GM18502 (cell line): Measurements from ENCODE around the gene MPEG1.

Experiments used
- ATAC-seq: cut with Tn5 transposase; IDR thresholded peaks from one replicate; pipeline ENCODE4 v1.9.1; 2021; ENCODE audit warnings: mild to moderate bottlenecking; ENCODE audit not compliant: unreplicated experiment, poor library complexity

Gene MPEG1

DNA sequence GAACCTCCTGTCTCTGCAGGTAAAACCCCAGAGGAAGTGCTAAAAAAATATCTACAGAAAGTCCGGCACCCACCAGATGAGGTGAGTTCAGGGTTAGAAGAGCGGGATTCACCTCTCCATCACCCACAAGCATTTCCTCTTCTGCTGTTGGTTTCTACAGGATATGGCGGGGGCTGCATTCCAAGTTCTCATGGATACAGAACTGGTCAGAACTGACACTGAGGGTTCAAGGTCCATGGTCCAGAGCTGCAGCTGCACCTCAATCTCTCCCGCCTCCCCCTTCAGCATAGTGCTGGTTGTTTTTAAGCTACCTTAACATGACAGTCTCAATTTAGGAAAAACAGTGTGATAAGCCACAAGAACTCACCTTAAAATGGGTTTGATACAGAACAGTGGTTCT, 21.6 kb downstream of the MPEG1 start:
- ATAC-seq = no peak

DNA sequence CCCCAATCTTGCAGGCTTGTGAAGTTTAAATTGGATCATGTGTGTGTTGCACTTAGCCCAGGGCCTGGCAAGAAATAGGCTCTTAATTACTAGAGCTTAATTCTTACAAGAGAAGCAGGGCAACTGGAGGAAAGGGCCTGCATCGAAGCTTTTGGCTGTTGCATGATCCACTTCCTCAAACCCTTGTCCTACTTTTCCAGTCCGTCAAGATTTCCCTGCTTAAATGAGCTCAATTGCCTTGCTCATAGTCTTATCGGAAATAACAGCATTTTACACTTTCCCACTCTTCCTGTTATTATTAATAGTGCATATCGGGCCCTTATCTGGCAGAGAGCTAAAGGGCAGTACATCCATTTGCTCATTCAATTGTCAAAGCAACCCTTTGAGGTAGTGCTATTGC, 22.7 kb downstream of the MPEG1 start:
- no peak for ATAC-seq

DNA sequence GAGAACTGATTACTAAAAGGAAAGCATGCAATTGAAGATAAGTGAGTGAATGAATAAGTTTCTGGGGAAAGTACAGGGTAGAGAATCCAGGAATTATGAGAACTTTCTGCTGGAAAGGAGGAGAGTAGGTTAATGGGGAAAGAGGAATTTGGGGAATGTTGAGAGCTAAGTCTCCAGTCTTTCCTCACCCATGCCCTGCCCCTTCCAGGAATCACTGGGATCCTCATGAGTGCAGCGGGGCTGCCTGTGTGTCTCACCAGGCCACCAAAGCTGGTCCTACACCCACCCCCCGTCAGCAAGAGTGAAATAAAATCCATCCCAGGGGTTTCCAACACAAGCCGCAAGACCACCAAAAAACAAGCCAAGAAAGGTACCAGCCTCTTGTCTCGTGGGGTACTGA, 23.8 kb downstream of the MPEG1 start:
- no peak for ATAC-seq

DNA sequence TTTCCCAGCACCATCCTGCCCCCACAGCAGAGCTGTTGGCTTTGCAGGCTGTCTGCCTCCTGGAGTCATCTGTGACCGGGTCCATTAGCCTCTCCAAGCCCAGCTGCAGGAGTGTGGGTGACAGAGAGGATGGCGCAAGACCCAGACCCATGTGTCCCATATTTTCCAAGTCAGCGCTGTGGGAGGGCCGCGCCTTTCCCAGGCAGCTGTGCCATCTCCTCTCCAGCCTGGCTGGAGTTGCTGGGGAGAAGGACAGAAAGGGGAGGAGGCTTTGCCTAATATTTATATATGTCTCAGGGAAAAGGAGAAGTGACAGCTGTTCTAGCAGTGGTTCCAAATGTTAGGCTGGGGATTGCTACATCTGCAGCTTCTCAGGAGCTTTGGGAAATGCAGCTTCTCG, 25.1 kb downstream of the MPEG1 start:
- no peak for ATAC-seq

DNA sequence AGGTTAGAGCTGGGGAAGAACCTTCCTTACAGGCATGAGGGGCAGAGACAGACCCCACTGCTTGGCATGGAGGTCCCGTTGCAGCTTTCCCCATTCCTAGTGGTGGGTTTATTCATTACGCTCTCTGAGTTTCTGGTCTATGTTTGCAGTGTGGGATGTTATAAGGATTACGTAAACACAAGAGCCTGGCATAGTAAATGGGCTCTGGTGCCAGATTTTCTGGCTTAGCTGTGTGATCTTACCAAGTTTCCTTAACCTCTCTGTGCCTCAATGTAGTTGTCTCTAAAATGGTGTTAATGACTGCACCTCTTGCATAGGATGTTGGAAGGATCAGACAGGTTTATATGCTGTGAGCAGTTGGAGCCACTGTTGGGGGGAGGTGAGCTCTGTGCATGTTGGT, 25.7 kb downstream of the MPEG1 start:
- no peak for ATAC-seq

DNA sequence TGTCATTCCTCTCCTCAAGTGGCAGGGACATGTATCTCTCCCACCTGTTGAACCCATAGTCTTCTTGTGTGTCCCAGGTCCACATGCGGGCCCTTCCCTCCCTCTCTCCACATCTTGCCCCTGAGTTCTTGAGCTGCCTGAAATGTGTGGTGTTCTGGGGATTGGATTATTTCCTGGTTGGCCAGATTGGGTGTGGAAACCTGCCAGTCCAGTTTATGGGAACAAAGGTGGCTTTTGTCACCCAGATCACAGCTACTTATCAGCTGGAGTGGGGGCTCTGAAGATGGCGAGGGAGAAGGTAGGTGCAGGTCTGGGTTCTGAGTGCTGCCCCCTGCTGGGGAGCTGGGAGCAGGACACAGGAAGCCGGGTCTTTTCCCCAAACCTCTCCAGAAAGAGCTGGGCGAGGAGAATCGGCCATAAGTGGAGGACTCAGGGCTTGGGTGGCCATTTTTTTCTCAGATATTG, 26.6 kb downstream of the MPEG1 start:
- peak; percentile 72 for ATAC-seq

DNA sequence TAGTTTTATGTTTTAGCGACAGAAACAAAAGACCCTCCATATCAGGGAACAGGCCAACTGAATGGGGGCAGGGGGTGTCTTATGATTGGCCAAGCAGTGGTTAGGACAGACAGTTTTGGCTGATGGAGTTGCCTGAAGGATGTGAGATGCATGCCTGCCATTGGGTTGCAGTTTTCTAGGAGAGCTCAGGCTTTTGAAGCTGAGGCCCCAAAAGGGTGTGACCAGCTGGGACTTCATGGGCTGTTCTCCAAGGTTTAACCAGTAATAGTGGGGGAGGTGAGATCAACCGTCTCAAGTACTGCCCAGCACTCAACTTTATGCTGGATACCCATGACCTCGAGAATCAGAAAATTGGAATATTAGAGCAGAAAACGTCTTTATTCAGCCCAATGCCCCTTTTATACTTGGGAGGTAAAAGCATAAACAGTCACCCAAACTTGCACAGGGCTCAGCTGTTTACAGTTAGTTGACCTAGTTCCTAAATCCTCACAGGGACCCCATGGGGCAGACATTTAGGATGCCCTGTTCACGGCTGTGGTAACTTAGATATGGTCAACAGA, 27.3 kb downstream of the MPEG1 start:
- ATAC-seq = no peak

DNA sequence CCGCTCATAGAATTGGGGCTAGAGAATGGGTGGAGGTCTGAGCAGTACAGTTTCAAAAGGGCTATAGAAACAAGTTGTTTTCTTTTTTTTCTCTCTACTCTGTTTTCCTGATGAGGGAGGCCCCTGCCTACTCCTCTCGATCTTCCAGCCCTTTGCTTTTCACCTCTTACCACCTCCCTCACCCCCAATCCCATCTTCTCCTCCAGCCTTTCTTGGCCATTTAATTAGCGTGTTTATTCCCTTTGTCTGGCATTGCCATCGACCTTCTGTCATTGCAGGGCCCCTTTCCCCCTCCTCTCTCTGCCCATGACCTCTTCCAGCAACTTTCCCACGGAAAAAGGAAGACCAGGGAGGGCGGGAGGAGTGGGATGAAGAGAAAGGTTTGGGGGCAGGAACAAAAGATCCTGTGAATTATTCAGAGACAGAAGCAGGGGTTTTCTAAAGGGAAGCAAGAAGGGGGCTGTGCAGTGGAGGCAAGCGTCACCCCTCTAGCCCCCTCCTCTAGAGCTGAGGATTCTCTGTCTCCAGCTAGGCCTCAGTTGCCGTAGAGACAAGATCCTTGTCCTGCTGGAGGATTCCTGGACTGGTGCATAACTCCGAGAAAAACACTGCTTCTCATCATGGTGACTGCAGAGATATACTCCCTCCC, 27.9 kb downstream of the MPEG1 start:
- no peak for ATAC-seq

DNA sequence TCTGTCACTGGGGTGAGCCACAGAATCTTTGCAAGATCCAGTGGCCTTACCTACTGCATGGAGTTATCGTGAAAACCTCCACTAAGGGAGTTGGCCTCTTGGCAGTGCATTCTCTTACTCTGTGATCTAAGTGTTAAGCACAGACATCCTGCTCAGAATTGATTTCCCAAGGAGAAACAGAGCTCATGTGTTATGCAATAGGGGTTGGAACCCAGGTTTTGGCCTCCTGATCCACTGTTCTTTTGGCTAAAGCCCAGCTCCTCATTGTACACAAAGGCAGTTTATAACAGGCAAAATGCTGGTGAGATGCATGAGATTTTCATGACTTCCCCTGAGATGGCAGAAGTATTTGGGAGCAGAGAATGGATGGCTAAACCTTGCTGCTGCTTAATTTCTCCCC, 29.0 kb downstream of the MPEG1 start:
- ATAC-seq = no peak

DNA sequence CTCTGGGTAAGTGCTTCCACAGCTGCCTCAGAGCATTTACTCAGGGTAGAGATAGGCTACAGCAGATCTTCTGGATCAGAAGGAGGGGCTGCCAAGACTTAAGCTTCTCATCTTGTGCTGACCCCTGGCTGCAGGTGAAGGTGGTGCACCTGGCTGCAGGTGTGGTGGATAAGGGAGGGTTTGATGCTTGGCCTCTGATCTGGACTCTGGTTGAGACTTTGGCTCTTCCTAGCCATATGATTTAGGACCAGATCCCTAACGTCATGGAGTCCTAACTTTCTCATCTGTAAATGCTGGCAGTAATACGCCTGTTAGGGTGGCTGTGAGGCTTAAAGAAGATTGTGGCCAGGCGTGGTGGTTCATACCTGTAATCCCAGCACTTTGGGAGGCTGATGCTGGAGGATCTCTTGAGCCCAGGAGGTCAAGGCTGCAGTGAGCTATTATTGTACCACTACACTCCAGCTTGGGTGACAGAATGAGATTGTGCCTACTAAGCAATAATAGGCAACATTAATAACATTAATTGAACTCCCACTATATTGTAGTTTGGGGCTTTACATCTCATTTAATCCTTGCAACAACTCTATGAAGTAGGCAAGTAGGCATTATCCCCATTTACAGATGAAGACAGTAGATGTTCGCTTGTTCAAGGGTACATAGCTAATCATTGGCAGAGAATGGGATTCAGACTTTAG, 30.1 kb downstream of the MPEG1 start:
- peak; percentile 57 for ATAC-seq

DNA sequence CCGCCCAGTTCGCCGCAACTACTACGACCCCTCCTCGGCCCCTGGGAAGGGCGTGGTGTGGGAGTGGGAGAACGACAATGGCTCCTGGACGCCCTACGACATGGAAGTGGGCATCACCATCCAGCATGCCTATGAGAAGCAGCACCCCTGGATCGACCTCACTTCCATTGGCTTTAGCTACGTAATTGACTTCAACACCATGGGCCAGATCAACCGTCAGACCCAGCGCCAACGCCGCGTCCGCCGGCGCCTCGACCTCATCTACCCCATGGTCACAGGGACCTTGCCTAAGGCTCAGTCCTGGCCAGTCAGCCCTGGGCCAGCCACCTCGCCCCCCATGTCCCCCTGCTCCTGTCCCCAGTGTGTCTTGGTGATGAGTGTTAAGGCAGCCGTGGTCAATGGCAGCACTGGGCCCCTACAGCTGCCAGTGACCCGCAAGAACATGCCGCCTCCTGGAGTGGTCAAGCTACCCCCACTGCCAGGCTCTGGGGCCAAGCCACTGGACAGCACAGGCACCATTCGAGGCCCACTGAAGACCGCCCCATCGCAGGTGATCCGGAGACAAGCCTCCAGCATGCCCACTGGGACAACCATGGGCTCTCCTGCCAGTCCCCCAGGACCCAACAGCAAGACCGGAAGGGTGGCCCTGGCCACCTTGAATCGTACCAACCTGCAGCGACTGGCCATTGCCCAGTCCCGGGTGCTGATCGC, 30.8 kb downstream of the MPEG1 start:
- ATAC-seq = no peak

DNA sequence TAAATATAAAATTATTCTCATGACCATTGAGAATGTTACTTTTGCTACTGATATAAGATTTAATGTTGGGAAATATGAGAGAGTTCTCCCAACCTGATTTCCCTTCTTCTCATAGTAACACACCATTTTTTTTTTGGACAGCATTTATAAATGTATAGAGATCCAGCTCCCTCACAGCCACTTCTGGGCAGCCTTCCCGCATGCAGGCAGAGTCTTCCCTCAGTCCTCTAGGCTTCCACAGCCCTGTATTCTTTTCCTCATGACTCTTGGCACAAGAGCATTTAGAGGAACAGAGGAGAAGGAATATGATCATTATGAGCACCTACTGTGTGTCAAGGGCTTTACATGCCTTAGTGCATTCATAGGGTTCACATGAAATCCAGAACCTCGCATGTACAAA, 31.8 kb downstream of the MPEG1 start:
- ATAC-seq = no peak

DNA sequence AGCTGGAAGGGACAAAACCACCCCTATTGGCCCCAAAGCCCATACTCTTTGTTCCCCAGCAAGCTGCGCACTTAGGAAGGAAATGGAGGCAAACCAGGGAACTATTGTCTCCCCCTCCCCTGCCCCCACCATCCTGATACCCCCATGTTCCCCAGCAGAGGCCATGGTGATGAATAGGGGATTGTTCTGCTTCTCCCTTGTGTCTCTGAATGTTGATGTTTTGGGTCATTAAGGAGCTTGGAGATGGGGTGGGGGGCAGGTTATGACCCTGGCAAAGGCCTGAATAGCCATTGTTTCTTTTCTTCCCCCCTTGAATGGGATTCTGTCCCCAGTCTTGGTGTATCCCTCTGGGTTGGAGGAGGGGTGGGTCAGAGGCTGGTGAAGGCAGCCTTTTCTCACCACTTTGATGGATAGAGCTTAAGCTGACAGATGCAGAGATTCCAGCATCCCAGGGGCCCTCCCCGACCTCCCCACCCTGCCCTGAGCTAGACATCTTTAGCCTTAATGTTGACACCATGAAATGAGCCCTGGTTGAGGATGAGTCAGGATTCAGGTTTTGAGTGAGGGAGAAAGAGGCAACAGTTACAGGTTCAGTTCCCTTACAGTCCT, 32.5 kb downstream of the MPEG1 start:
- no peak for ATAC-seq

DNA sequence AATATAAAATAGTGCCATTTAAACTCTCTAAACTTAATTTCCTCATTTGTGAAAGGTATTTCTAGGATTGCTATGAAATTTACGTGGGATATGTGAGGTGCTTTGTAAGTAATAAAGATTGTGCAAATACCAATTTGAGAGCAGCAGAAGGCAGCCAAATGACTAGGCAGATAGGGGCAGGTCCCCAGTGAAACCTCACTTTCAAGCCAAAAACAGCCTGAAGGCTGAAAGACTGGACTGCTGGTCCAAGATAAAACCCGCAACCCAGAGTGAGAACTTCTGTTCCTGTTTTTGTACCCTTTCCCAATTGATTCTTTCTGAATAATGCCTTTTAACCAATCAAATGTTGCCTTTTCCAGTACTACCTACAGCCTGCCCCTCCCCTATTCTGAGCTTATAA, 33.6 kb downstream of the MPEG1 start:
- ATAC-seq = no peak

DNA sequence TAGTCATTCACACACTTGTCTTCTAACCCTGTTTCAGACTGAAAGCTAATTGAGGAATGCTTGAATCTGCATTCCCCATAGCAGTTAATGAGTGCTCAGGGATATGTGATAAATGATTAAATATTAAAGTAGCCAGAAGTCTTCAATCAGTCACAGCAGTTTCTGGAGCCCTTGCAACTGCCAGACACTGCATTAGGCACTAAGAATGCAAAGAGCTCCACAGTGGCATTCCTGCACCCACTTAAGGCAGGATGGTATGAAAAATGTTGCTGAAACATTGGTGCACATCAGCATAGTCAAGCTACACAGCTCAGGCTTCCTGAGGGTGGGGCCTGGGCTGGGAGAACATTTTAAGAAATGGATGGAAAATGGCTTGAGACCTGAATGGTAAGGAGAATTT, 34.3 kb downstream of the MPEG1 start:
- no peak for ATAC-seq

DNA sequence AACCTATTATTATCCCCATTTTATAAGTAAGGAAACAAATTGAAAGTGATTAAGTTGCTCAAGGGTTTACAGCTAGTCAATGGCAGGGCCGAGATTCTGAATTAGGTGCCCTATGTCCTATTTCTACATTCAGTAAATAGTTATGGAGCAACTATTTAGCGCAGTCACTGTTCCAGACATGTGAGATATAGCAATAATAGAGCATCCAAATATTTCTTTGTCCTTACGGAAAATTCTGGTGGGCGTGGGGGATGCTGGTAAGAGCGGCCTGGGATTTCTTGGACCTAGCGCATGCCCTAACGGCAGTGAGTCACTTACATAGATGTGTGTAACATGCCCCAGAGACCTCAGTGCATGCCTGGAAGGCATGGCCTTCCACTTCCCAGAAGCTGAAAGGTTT, 36.4 kb downstream of the MPEG1 start:
- ATAC-seq = no peak

DNA sequence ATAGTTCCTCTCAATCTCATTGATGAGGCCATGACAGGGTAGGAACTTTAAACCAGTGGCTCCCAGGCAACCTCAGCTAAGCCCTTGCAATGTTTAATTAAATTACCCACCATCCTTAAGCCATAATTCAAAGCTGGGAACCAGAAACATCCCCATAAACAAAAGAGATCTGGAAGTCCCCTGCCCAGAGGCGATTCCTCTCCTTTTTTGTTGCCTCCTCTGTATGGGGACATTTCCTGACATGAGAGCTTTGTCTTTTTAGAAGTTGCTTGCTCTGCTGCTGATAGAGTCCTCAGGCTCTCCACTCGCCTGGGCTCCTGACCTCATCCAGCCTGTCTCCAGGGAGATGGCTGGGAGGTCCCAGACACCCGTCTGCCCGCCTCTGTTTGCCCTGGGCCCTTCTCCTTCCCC, 37.6 kb downstream of the MPEG1 start:
- ATAC-seq = no peak

DNA sequence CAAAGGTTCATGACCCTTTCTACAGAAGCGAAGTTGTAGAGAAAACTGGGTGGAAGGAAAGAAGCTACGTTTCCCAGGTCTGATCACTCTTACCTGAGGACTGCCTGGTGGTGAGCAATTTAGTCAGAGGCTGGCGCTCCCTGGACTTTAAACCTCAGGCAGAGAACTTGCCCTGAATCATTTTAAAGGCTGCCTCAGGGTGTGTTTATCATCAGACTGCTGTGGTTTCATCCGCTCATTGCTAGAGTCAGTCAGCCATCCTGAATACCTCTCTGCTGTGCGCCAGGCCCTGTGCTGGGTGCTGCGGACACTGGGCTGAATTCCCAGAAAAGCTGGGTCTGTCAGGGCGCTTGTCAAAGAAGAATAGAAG, 38.1 kb downstream of the MPEG1 start:
- ATAC-seq = no peak

DNA sequence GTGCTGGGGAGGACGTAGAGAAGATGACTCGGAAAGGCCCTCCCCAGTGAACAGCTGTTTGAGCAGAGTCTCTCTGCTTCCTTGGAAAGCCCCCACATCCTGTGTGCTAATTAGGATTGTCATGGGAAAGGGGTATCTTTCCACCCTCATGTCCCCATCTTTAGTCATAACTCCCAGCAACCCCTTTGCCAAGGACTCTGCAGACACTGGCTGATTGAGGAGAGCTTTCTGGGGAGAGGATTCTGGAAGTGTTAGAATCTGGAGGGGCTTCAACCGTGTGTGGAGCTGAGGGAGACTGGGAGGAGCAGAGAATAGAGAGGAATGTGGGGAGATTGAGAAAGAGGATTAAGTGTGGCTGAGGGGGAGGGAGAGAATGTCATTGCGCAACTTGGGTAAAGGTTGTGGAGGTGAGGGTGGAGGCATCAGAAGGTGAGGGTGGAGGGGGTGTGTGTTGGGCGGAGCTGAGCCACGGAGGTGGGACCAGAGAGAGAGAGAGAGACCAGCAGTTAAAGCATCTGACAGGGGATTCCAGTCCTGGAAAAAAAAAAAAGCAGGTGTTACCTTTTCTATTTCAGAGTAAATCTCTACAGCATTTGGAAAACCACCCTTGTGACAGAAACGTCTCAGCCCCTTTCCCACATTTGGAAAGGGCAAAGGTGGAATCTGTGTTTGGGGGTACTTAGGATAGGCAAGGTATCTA, 38.6 kb downstream of the MPEG1 start:
- ATAC-seq = no peak
